Testis (tissue), 2 donors: ENCODE measurements around the gene PRMT7.

ENCODE experiments used
- CTCF ChIP-seq, 3 experiments: fragments of 450-650 bp in 2 of 3; fragments of 200-600 bp in 1 of 3; sonication (generic) in 1 of 3; IDR thresholded peaks; one replicate each; pipeline ENCODE4 v1.5.1; 2016 to 2019; ENCODE audit warnings: antibody characterized with exemption in 3 of 3, mild to moderate bottlenecking in 2 of 3, moderate library complexity in 1 of 3
- POLR2A ChIP-seq: fragments of 450-650 bp; IDR thresholded peaks from one replicate; pipeline ENCODE4 v1.6.1; 2017; ENCODE audit warnings: antibody characterized with exemption, mild to moderate bottlenecking, moderate library complexity

DNA sequence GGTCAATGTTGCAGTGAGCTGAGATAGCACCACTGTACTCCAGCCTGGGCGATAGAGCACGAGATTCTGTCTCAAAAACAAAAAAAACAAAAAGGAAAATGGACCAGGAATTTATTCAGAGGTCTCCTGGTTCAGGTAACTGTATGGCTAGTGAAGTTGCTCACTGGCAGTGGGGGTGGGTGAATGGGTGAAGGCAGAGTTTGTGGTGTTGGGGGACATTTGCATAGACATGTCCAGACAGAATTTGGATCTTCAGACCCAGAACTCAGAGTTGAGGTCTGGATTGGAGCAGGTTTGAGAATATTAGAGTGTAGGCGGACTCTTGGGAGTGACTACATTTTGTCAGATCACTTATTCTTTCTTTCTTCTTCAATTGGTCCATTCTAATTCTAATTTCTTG is 82.5 kb downstream of the PRMT7 start:
- TF ChIP-seq CTCF (IDR thresholded peaks at IDR 0.05), result no peak
- no peak for TF ChIP-seq POLR2A
